IMR-90 (cell line): Measurements from ENCODE around the gene NKX6-2. TPM values are rescaled to one million over a fixed set of nuclear protein-coding genes. Genes with fewer than 3 reads are reported as not detected.

Source experiments
- ATAC-seq: fragments of 200-7000 bp; cut with Tn5 transposase; 2 replicates; pipeline ENCODE4 v1.9.1; 2020; ENCODE audit warnings: low read depth, mild to moderate bottlenecking, moderate library complexity
- BruUV-seq: library from RNA; stranded (reverse); fragments of 400-500 nt; replicated peaks from 2 replicates; lab custom pipeline; 2021; lab: Mats Ljungman, UMichigan
- CTCF ChIA-PET: fragments of 300-600 bp; formaldehyde crosslinking; extraction: SDS; loops from one replicate; lab custom pipeline; 2021; ENCODE audit warnings: antibody characterized with exemption; lab: Yijun Ruan, JAX
- POLR2A ChIA-PET: fragments of 300-600 bp; sonication (Branson Sonifier 250); formaldehyde crosslinking; loops from one replicate; lab custom pipeline; 2022; ENCODE audit warnings: antibody characterized with exemption; ENCODE audit not compliant: unreplicated experiment; lab: Charles Lee
- DNase-seq: peaks from one replicate; pipeline ENCODE4 v3.0.0; 2013
- H2AFZ ChIP-seq: replicated peaks from 2 replicates; pipeline ENCODE3; 2013; ENCODE audit warnings: low read length, mild to moderate bottlenecking; ENCODE audit not compliant: poor library complexity
- H2AK5ac ChIP-seq: 2 replicates; pipeline ENCODE4 v1.6.1; 2013; ENCODE audit warnings: low read depth, low read length, inconsistent platforms
- H2AK9ac ChIP-seq: replicated peaks from 2 replicates; pipeline ENCODE3; 2013; ENCODE audit warnings: mild to moderate bottlenecking, low read depth, low read length, moderate library complexity; ENCODE audit not compliant: poor library complexity
- H2BK120ac ChIP-seq: 2 replicates; pipeline ENCODE4 v1.6.1; 2013; ENCODE audit warnings: low read depth, low read length, inconsistent platforms
- H2BK15ac ChIP-seq: 3 replicates; pipeline ENCODE4 v1.6.1; 2013; ENCODE audit warnings: low read depth, low read length, inconsistent platforms
- H2BK20ac ChIP-seq: 2 replicates; pipeline ENCODE4 v1.6.1; 2013; ENCODE audit warnings: low read depth, mild to moderate bottlenecking, inconsistent platforms, low read length, moderate library complexity
- H2BK5ac ChIP-seq: 2 replicates; pipeline ENCODE4 v1.6.1; 2013; ENCODE audit warnings: mild to moderate bottlenecking, low read depth, low read length, inconsistent platforms; ENCODE audit not compliant: poor library complexity, severe bottlenecking
- H3K14ac ChIP-seq: replicated peaks from 2 replicates; pipeline ENCODE4 v1.6.1; 2013; ENCODE audit warnings: low read depth, low read length, inconsistent platforms
- H3K18ac ChIP-seq: 2 replicates; pipeline ENCODE4 v1.6.1; 2013; ENCODE audit warnings: low read depth, low read length, control low read depth
- H3K23ac ChIP-seq: 2 replicates; pipeline ENCODE4 v1.6.1; 2013; ENCODE audit warnings: low read depth, low read length, inconsistent platforms
- H3K27ac ChIP-seq: 2 replicates; pipeline ENCODE4 v1.5.1; 2013; ENCODE audit warnings: mild to moderate bottlenecking, control low read depth, low read length; ENCODE audit not compliant: insufficient read depth
- H3K27me3 ChIP-seq: 2 replicates; pipeline ENCODE4 v1.6.1; 2013; ENCODE audit warnings: low read length; ENCODE audit not compliant: control insufficient read depth, insufficient read depth
- H3K36me3 ChIP-seq: 2 replicates; pipeline ENCODE4 v1.6.1; 2013; ENCODE audit warnings: low read length, mixed read lengths; ENCODE audit not compliant: control insufficient read depth, insufficient read depth
- H3K4ac ChIP-seq: 2 replicates; pipeline ENCODE4 v1.6.1; 2013; ENCODE audit warnings: low read depth, low read length, inconsistent platforms
- H3K4me1 ChIP-seq: 2 replicates; pipeline ENCODE4 v1.6.1; 2013; ENCODE audit warnings: low read length, mixed read lengths; ENCODE audit not compliant: control insufficient read depth, insufficient read depth
- H3K4me2 ChIP-seq: 2 replicates; pipeline ENCODE4 v1.6.1; 2013; ENCODE audit warnings: low read depth, mild to moderate bottlenecking, control low read depth, low read length, moderate library complexity
- H3K4me3 ChIP-seq: 2 replicates; pipeline ENCODE4 v1.5.1; 2013; ENCODE audit warnings: low read depth, mild to moderate bottlenecking, control low read depth, low read length, moderate library complexity; ENCODE audit not compliant: insufficient read depth
- H3K56ac ChIP-seq: 2 replicates; pipeline ENCODE4 v1.6.1; 2013; ENCODE audit warnings: low read length, inconsistent platforms; ENCODE audit not compliant: insufficient read depth; ENCODE audit errors: extremely low read depth
- H3K79me1 ChIP-seq, 2 experiments: 2 replicates each; pipeline ENCODE4 v1.6.1; 2013; ENCODE audit warnings: low read length in 2 of 2, inconsistent platforms in 1 of 2, low read depth in 1 of 2
- H3K9ac ChIP-seq: 2 replicates; pipeline ENCODE4 v1.6.1; 2013; ENCODE audit warnings: low read depth, low read length, control low read depth
- H3K9me1 ChIP-seq: 2 replicates; pipeline ENCODE4 v1.6.1; 2013; ENCODE audit warnings: low read length, inconsistent platforms; ENCODE audit not compliant: insufficient read depth
- H3K9me3 ChIP-seq: 2 replicates; pipeline ENCODE4 v1.6.1; 2013; ENCODE audit warnings: low read length; ENCODE audit not compliant: control insufficient read depth, insufficient read depth
- H4K20me1 ChIP-seq: 2 replicates; pipeline ENCODE4 v1.6.1; 2013; ENCODE audit warnings: low read length, inconsistent platforms; ENCODE audit not compliant: insufficient read depth
- H4K5ac ChIP-seq: 2 replicates; pipeline ENCODE4 v1.6.1; 2013; ENCODE audit warnings: mild to moderate bottlenecking, low read depth, low read length, control low read depth
- H4K8ac ChIP-seq, 2 experiments: 2 replicates each; pipeline ENCODE4 v1.6.1; 2013; ENCODE audit warnings: low read depth in 2 of 2, low read length in 2 of 2, control low read depth in 1 of 2, inconsistent platforms in 1 of 2
- H4K91ac ChIP-seq: 2 replicates; pipeline ENCODE4 v1.6.1; 2013; ENCODE audit warnings: low read depth, low read length, inconsistent platforms; ENCODE audit not compliant: insufficient read depth
- BHLHE40 ChIP-seq: fragments of 150-350 bp; IDR thresholded peaks from 2 replicates; pipeline ENCODE4 v1.6.1; 2016; ENCODE audit warnings: mild to moderate bottlenecking, low read depth, low read length
- CEBPB ChIP-seq: IDR thresholded peaks from 2 replicates; pipeline ENCODE4 v1.6.1; 2012; ENCODE audit warnings: low read depth, low read length, improper control_type of control experiment
- CHD1 ChIP-seq: IDR thresholded peaks from 2 replicates; pipeline ENCODE4 v1.6.1; 2012; ENCODE audit warnings: low read depth, low read length, improper control_type of control experiment
- CTCF ChIP-seq: conservative IDR thresholded peaks from 2 replicates; pipeline ENCODE4 v1.5.1; 2012; ENCODE audit warnings: mild to moderate bottlenecking, low read depth, low read length, improper control_type of control experiment
- FOS ChIP-seq: fragments of 150-350 bp; IDR thresholded peaks from 2 replicates; pipeline ENCODE4 v1.6.1; 2016; ENCODE audit warnings: low read depth, low read length
- MAFK ChIP-seq: IDR thresholded peaks from 2 replicates; pipeline ENCODE4 v1.6.1; 2012; ENCODE audit warnings: low read depth, low read length, improper control_type of control experiment
- MAZ ChIP-seq: IDR thresholded peaks from 2 replicates; pipeline ENCODE4 v1.6.1; 2012; ENCODE audit warnings: low read depth, mild to moderate bottlenecking, low read length, improper control_type of control experiment, moderate library complexity, borderline replicate concordance
- MXI1 ChIP-seq: IDR thresholded peaks from 2 replicates; pipeline ENCODE4 v1.6.1; 2012; ENCODE audit warnings: low read depth, mild to moderate bottlenecking, low read length, moderate library complexity, borderline replicate concordance
- NFE2L2 ChIP-seq: fragments of 150-350 bp; IDR thresholded peaks from 2 replicates; pipeline ENCODE4 v1.6.1; 2016; ENCODE audit warnings: low read depth, mild to moderate bottlenecking, low read length
- POLR2A ChIP-seq: IDR thresholded peaks from 2 replicates; pipeline ENCODE4 v1.6.1; 2012; ENCODE audit warnings: mild to moderate bottlenecking, low read depth, low read length
- RCOR1 ChIP-seq: IDR thresholded peaks from 2 replicates; pipeline ENCODE4 v1.6.1; 2012; ENCODE audit warnings: mild to moderate bottlenecking, low read length, improper control_type of control experiment; ENCODE audit not compliant: insufficient replicate concordance
- SMC3 ChIP-seq: fragments of 150-350 bp; IDR thresholded peaks from 2 replicates; pipeline ENCODE4 v1.6.1; 2016; ENCODE audit warnings: low read depth, mild to moderate bottlenecking, antibody characterized with exemption, low read length, moderate library complexity
- USF2 ChIP-seq: fragments of 150-350 bp; IDR thresholded peaks from 2 replicates; pipeline ENCODE4 v1.6.1; 2017; ENCODE audit warnings: mild to moderate bottlenecking, antibody characterized with exemption, low read length, low read depth
- WGBS, 2 experiments: methylation state at CpG; one replicate each; pipeline versions ENCODE4 v1.1.5 to v1.1.7; 2013; ENCODE audit warnings: missing lambda C conversion rate in 2 of 2; ENCODE audit not compliant: insufficient read length in 1 of 2; ENCODE audit errors: extremely low coverage in 2 of 2; 5-methylcytosine and 5-hydroxymethylcytosine counted together
- dilution Hi-C: fragments of 300-500 bp; cut with HindIII; formaldehyde crosslinking; loops from one replicate; pipeline ENCODE4 v1.14.3; 2018; ENCODE audit warnings: low sequenced_read_pairs; ENCODE audit not compliant: unreplicated experiment
- in situ Hi-C: fragments of 300-500 bp; cut with MboI; formaldehyde crosslinking; loops from 3 replicates; pipeline ENCODE4 v1.14.3; 2019; ENCODE audit warnings: low sequenced_read_pairs, inconsistent platforms, mixed read lengths
- intact Hi-C: fragments of 100-400 bp; cut with micrococcal nuclease; formaldehyde crosslinking; loops from 2 replicates; pipeline ENCODE4 v1.10.0; 2022
- polyA plus RNA-seq, 3 experiments: library from polyadenylated mRNA; depleted of rRNA; stranded (reverse); fragments of >200 nt; gene quantifications; 2 replicates each; pipeline ENCODE4 v1.2.3, GENCODE V29; 2012; ENCODE audit warnings: low replicate concordance in 1 of 3
- total RNA-seq: library from RNA; depleted of rRNA; stranded (reverse); fragments of >200 nt; gene quantifications from 2 replicates; pipeline ENCODE4 v1.2.3, GENCODE V29; 2012

Gene NKX6-2
- total and polyA plus RNA-seq, 2 of the 4 experiments (the other 2 are of a cell fraction) = not detected

GRCh38 chr10:132737390-132738048 is 48.4 kb downstream of the NKX6-2 start:
- H4K5ac ChIP-seq = no peak overlapping the region
- H3K4me1 ChIP-seq = no peaks in the 10 kb centered on the region
- no peak overlapping the region for H3K14ac ChIP-seq
- CTCF ChIA-PET = no interaction called here
- H2AK5ac ChIP-seq = no peak overlapping the region
- DNase-seq (no peak), ATAC-seq (no peak)
- H3K9ac ChIP-seq = no peak overlapping the region
- H3K36me3 ChIP-seq = no peaks in the 10 kb centered on the region
- H4K20me1 ChIP-seq = no peaks in the 10 kb centered on the region
- H2BK5ac ChIP-seq = no peak overlapping the region
- H3K4me2 ChIP-seq = no peak overlapping the region
- H3K27me3 ChIP-seq = no peaks in the 10 kb centered on the region
- 83% methylated on average over 5 of the region's 16 CpGs; no CpG with 5 or more reads in 1 of the 2 experiments for WGBS, 2 experiments
- peak overlapping the region; percentile 42 for H2AK9ac ChIP-seq
- in situ Hi-C loops = no loop called here
- no TSS peak for BruUV-seq
- H3K79me1 ChIP-seq = no peaks in the 10 kb centered on the region
- H4K91ac ChIP-seq = no peak overlapping the region
- H2BK20ac ChIP-seq = no peak overlapping the region
- TF ChIP-seq MAFK (no peak), SMC3 (no peak), CTCF (no peak), MAZ (no peak), FOS (no peak), POLR2A (no peak), USF2 (no peak), CEBPB (no peak), MXI1 (no peak), RCOR1 (no peak), NFE2L2 (no peak), BHLHE40 (no peak), CHD1 (no peak)
- H2AFZ ChIP-seq = no peak overlapping the region
- intact Hi-C loops = no loop called here
- no peak overlapping the region for H2BK15ac ChIP-seq
- H3K18ac ChIP-seq = no peak overlapping the region
- no peaks in the 10 kb centered on the region for H3K9me3 ChIP-seq
- no peak overlapping the region for H3K56ac ChIP-seq
- H3K27ac ChIP-seq = no peak overlapping the region
- H3K9me1 ChIP-seq = peaks cover 3% of the 10 kb centered on the region; the same call in 1 of the 2 replicates
- POLR2A ChIA-PET = no interaction called here
- no peak overlapping the region for H4K8ac ChIP-seq
- H3K4me3 ChIP-seq = no peak overlapping the region
- no peak overlapping the region for H3K4ac ChIP-seq
- dilution Hi-C loops = no loop called here
- no peak overlapping the region for H2BK120ac ChIP-seq
- H3K23ac ChIP-seq = no peak overlapping the region
